Keratinocyte (primary cell): ENCODE data around the gene TMEM187. TPM values are rescaled to one million over a fixed set of nuclear protein-coding genes. Genes with fewer than 3 reads are reported as not detected.

ENCODE experiments used
- DNase-seq: peaks from one replicate; pipeline ENCODE4 v3.0.0-alpha.2; 2011; ENCODE audit warnings: low read depth, missing footprints, low spot score
- FAIRE-seq: peaks from 2 replicates; lab custom pipeline; 2011; peaks lifted over from hg19 to GRCh38; lab: Jason Lieb, UNC
- H2AFZ ChIP-seq: 2 replicates; pipeline ENCODE4 v1.6.0; 2012; ENCODE audit warnings: low read length, control low read depth, inconsistent platforms; ENCODE audit not compliant: control insufficient read depth
- H3K27ac ChIP-seq: 2 replicates; pipeline ENCODE4 v1.5.1; 2011; ENCODE audit warnings: low read length; ENCODE audit not compliant: control insufficient read depth, insufficient read depth
- H3K27me3 ChIP-seq: 3 replicates; pipeline ENCODE4 v1.6.0; 2011; ENCODE audit warnings: low read length; ENCODE audit not compliant: control insufficient read depth, insufficient read depth; ENCODE audit errors: extremely low read depth
- H3K36me3 ChIP-seq, 2 experiments: 2 replicates in 1 of 2; 3 replicates in 1 of 2; pipeline ENCODE4 v1.5.1; 2011; ENCODE audit warnings: low read length in 2 of 2, mild to moderate bottlenecking in 1 of 2; ENCODE audit not compliant: control insufficient read depth in 2 of 2, insufficient read depth in 2 of 2; ENCODE audit errors: extremely low read depth in 1 of 2
- H3K4me1 ChIP-seq: 3 replicates; pipeline ENCODE4 v1.5.1; 2011; ENCODE audit warnings: low read length; ENCODE audit not compliant: control insufficient read depth, insufficient read depth; ENCODE audit errors: extremely low read depth
- H3K4me2 ChIP-seq: 3 replicates; pipeline ENCODE4 v1.6.0; 2011; ENCODE audit warnings: low read depth, low read length; ENCODE audit not compliant: control insufficient read depth, insufficient read depth; ENCODE audit errors: extremely low read depth
- H3K4me3 ChIP-seq, 3 experiments: fragments of 200-600 bp in 1 of 3; sonication (generic) in 1 of 3; 2 replicates in 2 of 3; 3 replicates in 1 of 3; pipeline ENCODE4 v1.5.1; 2011 to 2016; ENCODE audit warnings: low read length in 3 of 3, mild to moderate bottlenecking in 3 of 3, control low read depth in 2 of 3, inconsistent platforms in 1 of 3, low read depth in 1 of 3, mixed read lengths in 1 of 3, mixed run types in 1 of 3, moderate library complexity in 1 of 3; ENCODE audit not compliant: control insufficient read depth in 2 of 3, insufficient read depth in 2 of 3; ENCODE audit errors: extremely low read depth in 1 of 3
- H3K79me2 ChIP-seq: 2 replicates; pipeline ENCODE4 v1.6.0; 2012; ENCODE audit warnings: low read length; ENCODE audit not compliant: control insufficient read depth, insufficient read depth
- H3K9ac ChIP-seq: 3 replicates; pipeline ENCODE4 v1.6.0; 2011; ENCODE audit warnings: low read length; ENCODE audit not compliant: control insufficient read depth, insufficient read depth; ENCODE audit errors: extremely low read depth
- H3K9me1 ChIP-seq: 3 replicates; pipeline ENCODE4 v1.6.0; 2011; ENCODE audit warnings: low read length; ENCODE audit not compliant: control insufficient read depth, insufficient read depth; ENCODE audit errors: extremely low read depth
- H3K9me3 ChIP-seq: 2 replicates; pipeline ENCODE4 v1.5.1; 2012; ENCODE audit warnings: low read depth, low read length; ENCODE audit not compliant: control insufficient read depth
- H4K20me1 ChIP-seq: 3 replicates; pipeline ENCODE4 v1.6.0; 2011; ENCODE audit warnings: low read length; ENCODE audit not compliant: control insufficient read depth, insufficient read depth; ENCODE audit errors: extremely low read depth
- EZH2 ChIP-seq: IDR thresholded peaks from one replicate; pipeline ENCODE4 v1.6.1; 2012; ENCODE audit warnings: inconsistent platforms, mild to moderate bottlenecking, low read length, moderate library complexity
- dilution Hi-C: fragments of 300-500 bp; cut with MboI; formaldehyde crosslinking; loops from one replicate; pipeline ENCODE4 v1.7.0; 2020; ENCODE audit warnings: low sequenced_read_pairs; ENCODE audit not compliant: extremely low pct_ligation_motif_present
- polyA plus RNA-seq, 5 experiments: library from polyadenylated mRNA; depleted of rRNA in 3 of 5; stranded (reverse) in 3 of 5; stranded (forward) in 1 of 5; unstranded in 1 of 5; fragments of >200 nt; gene quantifications; 1 replicate in 1 of 5; 2 replicates in 3 of 5; 3 replicates in 1 of 5; pipeline versions ENCODE4 v1.2.1 to v1.2.3, GENCODE V29; 2011 to 2012; ENCODE audit warnings: missing spikeins in 2 of 5, low read depth in 1 of 5, low replicate concordance in 1 of 5
- TF ChIP-seq, protein P1 (sequence below), 3 experiments: IDR thresholded peaks in 1 of 3; conservative IDR thresholded peaks in 1 of 3; optimal IDR thresholded peaks in 1 of 3; 2 replicates in 2 of 3; 3 replicates in 1 of 3; pipeline versions ENCODE3 to v1.5.1; 2011; ENCODE audit warnings: low read length in 3 of 3, mild to moderate bottlenecking in 3 of 3, moderate library complexity in 2 of 3, control low read depth in 1 of 3, inconsistent platforms in 1 of 3; ENCODE audit not compliant: insufficient read depth in 2 of 3; ENCODE audit errors: extremely low read depth in 1 of 3

TMEM187 gene
- polyA plus RNA-seq, 1 donor (not counting 4 experiments of a cell fraction or from before 2014, with no cell fraction given), result 6.6 TPM

GRCh38 chrX:153966841-153967535 is 5.6 kb upstream of the TMEM187 start:
- Histone ChIP-seq H3K27ac (no peak overlapping the region), H3K4me3 (no peak overlapping the region), H3K27me3 (no peaks in the 10 kb centered on the region), H2AFZ (no peak overlapping the region), H3K9ac (no peak overlapping the region), H3K9me3 (no peaks in the 10 kb centered on the region), H3K36me3 (peaks cover 3 to 16% of the 10 kb centered on the region in 2 experiments), H3K4me2 (no peak overlapping the region), H3K79me2 (peaks cover 80% of the 10 kb centered on the region), H3K4me1 (peaks cover 12% of the 10 kb centered on the region), H3K9me1 (no peaks in the 10 kb centered on the region), H4K20me1 (peaks cover 20% of the 10 kb centered on the region)
- no peak for TF ChIP-seq EZH2
- FAIRE-seq, result no peak
- no peak for DNase-seq
- dilution Hi-C loops, result no loop called here

DNA sequence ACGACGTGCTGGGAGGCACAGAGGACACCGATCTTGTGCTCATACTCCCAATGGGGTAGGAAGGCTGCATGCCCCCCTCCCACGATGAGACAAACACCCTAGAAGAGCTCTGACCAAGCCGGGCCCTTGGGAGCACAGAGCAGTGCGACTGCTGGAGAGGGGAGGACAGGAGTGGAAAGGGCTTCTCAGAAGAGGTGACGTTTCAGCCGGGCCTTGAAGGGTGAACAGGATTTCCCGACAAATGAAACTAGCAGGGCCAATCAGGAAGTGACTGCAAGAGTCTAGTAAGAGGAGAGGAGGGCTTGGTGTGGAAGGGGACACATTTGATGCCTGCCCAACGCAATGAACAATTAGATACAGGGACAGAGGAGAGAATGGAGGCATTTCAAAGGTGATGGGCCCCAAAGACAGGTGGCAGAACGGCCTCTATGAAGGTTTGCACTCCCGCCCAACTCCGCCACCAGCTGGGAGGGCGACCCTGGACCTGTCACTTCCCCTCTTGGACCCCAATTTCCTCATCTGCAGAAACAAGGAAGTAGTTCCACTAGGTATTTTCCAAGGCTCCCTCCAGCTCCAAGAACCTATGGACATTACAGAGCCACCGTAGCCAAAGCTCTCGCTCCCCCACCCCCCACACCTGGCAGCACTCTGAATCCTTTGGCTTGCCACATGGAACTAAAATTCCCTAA is 4.9 kb upstream of the TMEM187 start:
- Histone ChIP-seq H3K79me2 (peaks cover 76% of the 10 kb centered on the region), H3K36me3 (peaks cover 2 to 12% of the 10 kb centered on the region in 2 experiments), H3K27me3 (no peaks in the 10 kb centered on the region), H2AFZ (no peak overlapping the region), H3K4me1 (peaks cover 12% of the 10 kb centered on the region), H3K4me3 (no peak overlapping the region), H3K4me2 (no peak overlapping the region), H3K9me1 (no peaks in the 10 kb centered on the region), H3K27ac (no peak overlapping the region), H4K20me1 (peaks cover 20% of the 10 kb centered on the region), H3K9me3 (no peaks in the 10 kb centered on the region), H3K9ac (no peak overlapping the region)
- DNase-seq (no peak), FAIRE-seq (no peak)
- TF ChIP-seq, protein P1, sequence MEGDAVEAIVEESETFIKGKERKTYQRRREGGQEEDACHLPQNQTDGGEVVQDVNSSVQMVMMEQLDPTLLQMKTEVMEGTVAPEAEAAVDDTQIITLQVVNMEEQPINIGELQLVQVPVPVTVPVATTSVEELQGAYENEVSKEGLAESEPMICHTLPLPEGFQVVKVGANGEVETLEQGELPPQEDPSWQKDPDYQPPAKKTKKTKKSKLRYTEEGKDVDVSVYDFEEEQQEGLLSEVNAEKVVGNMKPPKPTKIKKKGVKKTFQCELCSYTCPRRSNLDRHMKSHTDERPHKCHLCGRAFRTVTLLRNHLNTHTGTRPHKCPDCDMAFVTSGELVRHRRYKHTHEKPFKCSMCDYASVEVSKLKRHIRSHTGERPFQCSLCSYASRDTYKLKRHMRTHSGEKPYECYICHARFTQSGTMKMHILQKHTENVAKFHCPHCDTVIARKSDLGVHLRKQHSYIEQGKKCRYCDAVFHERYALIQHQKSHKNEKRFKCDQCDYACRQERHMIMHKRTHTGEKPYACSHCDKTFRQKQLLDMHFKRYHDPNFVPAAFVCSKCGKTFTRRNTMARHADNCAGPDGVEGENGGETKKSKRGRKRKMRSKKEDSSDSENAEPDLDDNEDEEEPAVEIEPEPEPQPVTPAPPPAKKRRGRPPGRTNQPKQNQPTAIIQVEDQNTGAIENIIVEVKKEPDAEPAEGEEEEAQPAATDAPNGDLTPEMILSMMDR (optimal IDR thresholded peaks at IDR 0.05 in 1 of 3, IDR thresholded peaks at IDR 0.05 in 1 of 3, conservative IDR thresholded peaks at IDR 0.05 in 1 of 3; ENCODE audit: extremely low read depth in 1 of 3, insufficient read depth in 2 of 3, low read length in 3 of 3), result no peak
- dilution Hi-C loops, result no loop called here
